OCI-LY3 (cell line): ENCODE measurements around the gene SOSTDC1.
"Not testable (repeated sequence)": the region's sequence is repeated elsewhere in the genome, so short reads cannot be mapped to it uniquely, and the experiment has no call there.

ENCODE experiments used
- H2AFZ ChIP-seq: fragments of 200-600, 300-600 bp; shearing (Covaris generic); 2 replicates; pipeline ENCODE4 v1.6.0; 2014; ENCODE audit warnings: antibody characterized with exemption, low read depth, low read length
- H3K27ac ChIP-seq: fragments of 200-600, 300-600 bp; sonication (generic); 2 replicates; pipeline ENCODE4 v1.5.1; 2014; ENCODE audit warnings: mild to moderate bottlenecking, low read length, moderate library complexity, mixed read lengths
- H3K27me3 ChIP-seq: fragments of 200-600, 300-600 bp; sonication (generic); 2 replicates; pipeline ENCODE4 v1.6.1; 2014; ENCODE audit warnings: low read depth, low read length, mixed read lengths
- H3K36me3 ChIP-seq: fragments of 200-600, 300-600 bp; sonication (generic); replicated peaks from 2 replicates; pipeline ENCODE3; 2014; ENCODE audit warnings: low read depth, low read length, mixed read lengths
- H3K4me1 ChIP-seq: fragments of 300-600, 200-600 bp; sonication (generic); 2 replicates; pipeline ENCODE4 v1.6.1; 2014; ENCODE audit warnings: low read length, mixed read lengths
- H3K4me2 ChIP-seq: fragments of 200-600, 300-600 bp; sonication (generic); 2 replicates; pipeline ENCODE4 v1.6.1; 2014; ENCODE audit warnings: low read length, mixed read lengths
- H3K4me3 ChIP-seq: fragments of 300-600, 200-600 bp; sonication (generic); 2 replicates; pipeline ENCODE4 v1.5.1; 2014; ENCODE audit warnings: antibody characterized with exemption, mild to moderate bottlenecking, low read length, moderate library complexity
- H3K79me2 ChIP-seq: fragments of 300-600, 200-600 bp; shearing (Covaris generic); 2 replicates; pipeline ENCODE4 v1.6.1; 2014; ENCODE audit warnings: mild to moderate bottlenecking, low read length, mixed read lengths
- H3K9ac ChIP-seq: fragments of 300-600, 200-600 bp; shearing (Covaris generic); 2 replicates; pipeline ENCODE4 v1.6.0; 2014; ENCODE audit warnings: mild to moderate bottlenecking, low read length, moderate library complexity
- H3K9me3 ChIP-seq: fragments of 200-600, 300-600 bp; shearing (Covaris generic); 2 replicates; pipeline ENCODE4 v1.6.1; 2014; ENCODE audit warnings: low read length, mixed read lengths; ENCODE audit not compliant: insufficient read depth
- H4K20me1 ChIP-seq: fragments of 200-600, 300-600 bp; sonication (generic); 2 replicates; pipeline ENCODE4 v1.6.1; 2016; ENCODE audit warnings: low read length, mixed read lengths; ENCODE audit not compliant: insufficient read depth
- CTCF ChIP-seq: fragments of 200-600, 300-600 bp; sonication (generic); IDR thresholded peaks from 2 replicates; pipeline ENCODE4 v1.5.1; 2014; ENCODE audit warnings: antibody characterized with exemption, low read length, low read depth
- EZH2phosphoT487 ChIP-seq: fragments of 200-600 bp; shearing (Covaris generic); IDR thresholded peaks from 2 replicates; pipeline ENCODE4 v1.6.1; 2018; ENCODE audit warnings: antibody characterized with exemption, mixed run types, low read depth

The SOSTDC1 gene

GRCh38 chr7:16511314-16511713 is 45.8 kb upstream of the SOSTDC1 start:
- Histone ChIP-seq H3K4me2 (no peak overlapping the region), H3K4me3 (no peak overlapping the region), H3K79me2 (no peaks in the 10 kb centered on the region), H2AFZ (no peak overlapping the region), H3K4me1 (peaks cover 10% of the 10 kb centered on the region), H3K9me3 (no peaks in the 10 kb centered on the region), H3K27ac (no peak overlapping the region), H3K27me3 (no peaks in the 10 kb centered on the region), H4K20me1 (no peaks in the 10 kb centered on the region), H3K36me3 (no peaks in the 10 kb centered on the region), H3K9ac (no peak overlapping the region)
- no peak for TF ChIP-seq EZH2phosphoT487
- TF ChIP-seq CTCF = no peak

- Histone ChIP-seq H4K20me1 (no peaks in the 10 kb centered on the region), H3K4me3 (no peak overlapping the region), H3K9me3 (no peaks in the 10 kb centered on the region), H3K4me1 (no peaks in the 10 kb centered on the region), H2AFZ (no peak overlapping the region), H3K79me2 (no peaks in the 10 kb centered on the region), H3K27me3 (no peaks in the 10 kb centered on the region), H3K36me3 (no peaks in the 10 kb centered on the region), H3K9ac (no peak overlapping the region), H3K27ac (no peak overlapping the region), H3K4me2 (no peak overlapping the region)
- TF ChIP-seq EZH2phosphoT487 (no peak), CTCF (no peak)
Observed at GRCh38 chr7:16509829-16510228, 44.3 kb upstream of the SOSTDC1 start.

DNA sequence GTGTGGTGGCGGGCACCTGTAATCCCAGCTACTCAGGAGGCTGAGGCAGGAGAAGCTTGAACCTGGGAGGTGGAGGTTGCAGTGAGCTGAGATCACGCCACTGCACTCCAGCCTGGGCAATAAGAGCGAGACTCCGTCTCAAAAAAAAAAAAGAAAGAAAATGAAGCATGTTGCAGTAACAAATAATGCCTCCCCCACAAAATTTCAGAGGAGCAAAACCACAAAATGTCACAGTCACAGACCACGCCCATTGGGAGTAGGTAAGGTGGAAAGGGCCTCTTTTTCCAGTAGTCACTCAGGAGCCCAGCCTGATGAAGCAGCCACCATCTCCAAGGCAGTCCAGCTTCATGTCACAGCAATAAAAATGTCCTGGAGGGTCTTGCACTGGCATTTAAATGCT is 40.9 kb upstream of the SOSTDC1 start:
- H3K4me3 ChIP-seq, H3K79me2 ChIP-seq, H3K9me3 ChIP-seq, H3K27me3 ChIP-seq, H3K27ac ChIP-seq, H2AFZ ChIP-seq, H3K4me1 ChIP-seq, H3K36me3 ChIP-seq, H3K4me2 ChIP-seq, H3K9ac ChIP-seq, H4K20me1 ChIP-seq: not testable (repeated sequence)

GRCh38 chr7:16504019-16504418 is 38.5 kb upstream of the SOSTDC1 start:
- Histone ChIP-seq H2AFZ (no peak overlapping the region), H3K4me3 (no peak overlapping the region), H4K20me1 (no peaks in the 10 kb centered on the region), H3K4me1 (no peaks in the 10 kb centered on the region), H3K9ac (no peak overlapping the region), H3K27me3 (no peaks in the 10 kb centered on the region), H3K4me2 (no peak overlapping the region), H3K27ac (no peak overlapping the region), H3K79me2 (no peaks in the 10 kb centered on the region), H3K36me3 (no peaks in the 10 kb centered on the region), H3K9me3 (no peaks in the 10 kb centered on the region)
- TF ChIP-seq CTCF = no peak
- TF ChIP-seq EZH2phosphoT487 = no peak

GRCh38 chr7:16502303-16502702 is 36.8 kb upstream of the SOSTDC1 start:
- Histone ChIP-seq H3K36me3 (no peaks in the 10 kb centered on the region), H4K20me1 (no peaks in the 10 kb centered on the region), H2AFZ (no peak overlapping the region), H3K4me2 (no peak overlapping the region), H3K79me2 (no peaks in the 10 kb centered on the region), H3K27ac (no peak overlapping the region), H3K9me3 (no peaks in the 10 kb centered on the region), H3K4me3 (no peak overlapping the region), H3K27me3 (no peaks in the 10 kb centered on the region), H3K4me1 (no peaks in the 10 kb centered on the region), H3K9ac (no peak overlapping the region)
- TF ChIP-seq EZH2phosphoT487 (no peak), CTCF (no peak)
